GM12874 (cell line): ENCODE measurements around the gene RRP12.

ENCODE experiments used
- TF ChIP-seq, protein P1 (sequence below): IDR thresholded peaks from 2 replicates; pipeline ENCODE4 v1.5.1; 2011; ENCODE audit warnings: low read depth, mild to moderate bottlenecking, control low read depth, low read length, moderate library complexity; ENCODE audit not compliant: insufficient read depth

The RRP12 gene

DNA sequence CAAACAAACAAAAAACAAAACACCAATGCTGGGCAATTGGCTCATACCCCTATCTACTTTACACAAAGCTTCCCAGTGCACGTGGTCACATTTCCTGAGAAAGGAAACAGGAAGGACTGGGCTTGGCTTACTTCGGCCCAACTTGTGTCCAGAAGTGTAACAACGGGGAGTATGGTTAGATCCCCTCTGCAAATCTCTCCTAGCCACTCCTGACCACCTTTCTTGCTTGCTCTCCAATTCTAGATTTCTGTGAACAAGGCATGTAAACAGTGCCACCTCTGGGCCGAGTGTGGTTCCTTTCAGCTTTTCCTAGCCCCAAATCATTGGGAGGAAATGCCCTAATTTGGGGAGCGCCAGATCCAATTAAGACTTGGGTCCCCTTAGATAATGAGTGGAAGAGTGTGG is 45.6 kb downstream of the RRP12 start:
- TF ChIP-seq, protein P1, sequence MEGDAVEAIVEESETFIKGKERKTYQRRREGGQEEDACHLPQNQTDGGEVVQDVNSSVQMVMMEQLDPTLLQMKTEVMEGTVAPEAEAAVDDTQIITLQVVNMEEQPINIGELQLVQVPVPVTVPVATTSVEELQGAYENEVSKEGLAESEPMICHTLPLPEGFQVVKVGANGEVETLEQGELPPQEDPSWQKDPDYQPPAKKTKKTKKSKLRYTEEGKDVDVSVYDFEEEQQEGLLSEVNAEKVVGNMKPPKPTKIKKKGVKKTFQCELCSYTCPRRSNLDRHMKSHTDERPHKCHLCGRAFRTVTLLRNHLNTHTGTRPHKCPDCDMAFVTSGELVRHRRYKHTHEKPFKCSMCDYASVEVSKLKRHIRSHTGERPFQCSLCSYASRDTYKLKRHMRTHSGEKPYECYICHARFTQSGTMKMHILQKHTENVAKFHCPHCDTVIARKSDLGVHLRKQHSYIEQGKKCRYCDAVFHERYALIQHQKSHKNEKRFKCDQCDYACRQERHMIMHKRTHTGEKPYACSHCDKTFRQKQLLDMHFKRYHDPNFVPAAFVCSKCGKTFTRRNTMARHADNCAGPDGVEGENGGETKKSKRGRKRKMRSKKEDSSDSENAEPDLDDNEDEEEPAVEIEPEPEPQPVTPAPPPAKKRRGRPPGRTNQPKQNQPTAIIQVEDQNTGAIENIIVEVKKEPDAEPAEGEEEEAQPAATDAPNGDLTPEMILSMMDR = no peak

DNA sequence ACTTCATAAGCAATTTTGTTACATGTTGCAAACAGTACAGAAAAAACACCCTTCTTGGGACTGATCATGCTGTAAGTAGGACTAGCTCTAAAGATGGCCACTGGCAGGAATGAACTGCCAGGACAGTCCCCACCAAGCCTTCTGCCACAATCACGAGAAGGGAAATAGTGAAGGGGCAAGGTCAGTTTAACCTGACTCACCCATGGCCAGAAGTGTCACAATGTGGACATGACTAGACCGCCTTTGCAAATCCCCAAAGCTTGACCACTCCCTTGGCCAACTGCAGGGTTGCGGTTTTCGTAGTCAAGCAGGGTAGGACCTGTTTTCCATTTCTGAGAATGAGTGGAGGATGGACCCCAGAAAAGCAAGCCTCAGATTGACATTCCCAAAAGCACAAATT is 47.2 kb downstream of the RRP12 start:
- TF ChIP-seq, protein P1 = no peak

DNA sequence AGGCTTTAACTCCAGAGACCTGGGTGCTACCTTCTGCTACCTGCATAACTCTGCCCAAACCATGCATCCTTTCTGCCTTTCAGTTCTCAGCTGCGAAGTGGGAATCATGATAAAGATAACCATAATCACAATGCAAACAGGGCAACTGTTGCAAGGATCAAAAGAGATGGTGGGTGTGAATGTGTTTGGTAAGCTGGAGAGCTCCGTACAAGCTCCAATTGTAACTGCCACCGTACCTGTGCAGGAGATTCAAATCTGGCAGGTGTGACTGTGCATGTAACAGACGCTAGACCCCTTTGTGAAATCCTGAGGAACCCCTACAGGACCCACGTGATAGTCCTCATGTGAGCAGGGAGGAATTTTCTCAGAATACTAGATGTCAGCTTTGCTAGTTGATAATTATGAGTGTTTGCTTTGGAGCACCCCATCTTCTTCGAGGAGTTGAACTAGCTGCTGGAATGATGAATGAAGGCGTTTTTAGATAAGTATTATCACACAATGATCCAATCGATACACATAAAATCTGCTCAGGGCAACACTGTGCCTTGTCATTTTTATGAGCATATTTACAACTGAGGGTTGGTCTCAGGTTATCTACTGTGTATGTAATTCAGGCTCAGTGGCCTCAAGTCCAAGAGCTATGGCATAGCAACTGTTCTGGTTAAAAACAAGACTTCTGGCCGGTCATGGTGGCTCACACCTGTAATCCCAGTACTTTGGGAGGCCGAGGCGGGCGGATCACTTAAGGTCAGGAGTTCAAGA is 51.2 kb downstream of the RRP12 start:
- TF ChIP-seq, protein P1 = no peak

- TF ChIP-seq, protein P1 = no peak
Observed at GRCh38 chr10:97347317-97347716, 53.8 kb downstream of the RRP12 start.

DNA sequence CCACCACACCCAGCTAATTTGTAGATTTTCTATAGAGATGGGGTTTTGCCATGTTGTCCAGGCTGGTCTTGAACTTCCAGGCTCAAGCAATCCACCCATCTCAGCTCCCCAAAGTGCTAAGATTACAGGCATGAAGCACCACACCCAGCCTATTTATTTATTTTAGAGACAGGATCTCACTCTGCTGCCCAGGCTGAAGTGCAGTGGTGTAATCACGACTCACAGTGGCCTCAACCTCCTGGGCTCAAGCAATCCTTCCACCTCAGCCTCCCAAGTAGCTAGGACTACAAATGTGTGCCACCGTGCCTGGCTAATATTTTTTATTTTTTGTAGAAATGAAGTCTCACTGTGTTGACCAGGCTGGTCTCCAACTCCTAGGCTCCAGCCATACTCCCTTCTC is 59.7 kb downstream of the RRP12 start:
- TF ChIP-seq, protein P1 = no peak

- TF ChIP-seq, protein P1 = no peak
Observed at GRCh38 chr10:97338041-97338440, 63.1 kb downstream of the RRP12 start.

DNA sequence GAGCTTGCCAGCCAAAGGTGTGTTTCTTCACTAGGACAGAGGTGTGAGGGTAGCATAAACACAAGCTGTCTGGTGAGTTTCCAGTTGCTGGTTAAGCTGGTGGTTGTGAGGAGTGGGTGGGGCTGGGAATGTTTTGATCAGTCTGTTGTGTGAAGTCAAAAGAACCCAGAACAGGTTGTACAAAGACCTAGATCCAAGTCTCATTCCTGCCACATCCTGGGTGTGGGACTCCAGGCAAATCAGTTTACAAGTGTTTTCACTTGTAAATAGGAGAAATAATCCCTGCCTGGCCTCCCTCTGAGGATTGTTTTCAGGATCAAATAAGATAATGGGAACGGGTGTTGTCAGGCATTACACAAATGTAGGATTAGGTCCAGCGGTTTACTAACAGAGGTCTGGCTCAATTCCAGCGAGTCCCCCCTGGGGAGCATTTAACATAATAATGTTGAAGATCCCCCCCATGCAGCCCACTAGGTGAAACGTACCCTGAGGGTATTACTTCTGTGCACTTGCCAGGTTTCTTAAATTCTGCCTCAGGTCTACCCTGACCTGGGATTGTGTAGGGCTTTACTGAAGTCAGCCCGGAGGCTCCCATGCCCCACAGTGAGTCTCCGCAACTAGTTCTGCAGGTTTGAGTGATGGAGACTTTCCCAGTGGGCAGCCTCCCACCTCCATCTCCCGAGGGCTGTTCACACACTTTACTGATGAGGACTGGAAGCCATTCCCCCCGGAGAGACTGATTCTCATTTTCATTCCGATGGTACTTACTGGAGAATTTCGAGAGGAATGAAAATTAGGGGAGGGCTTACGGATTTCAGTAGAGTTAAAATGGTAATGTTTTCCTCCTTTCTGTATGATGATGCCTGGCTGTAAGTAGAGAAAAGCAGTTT is 64.0 kb downstream of the RRP12 start:
- TF ChIP-seq, protein P1 = no peak
